Measurements from ENCODE around the gene WNK2.

The WNK2 gene

GRCh38 chr9:93164085-93164484, 19.9 kb upstream of the WNK2 start:
- DNase-seq = no peak

- no peak for DNase-seq
These were observed 17.2 kb upstream of the WNK2 start for GRCh38 chr9:93166699-93167098.

- DNase-seq = no peak
These were observed 16.8 kb upstream of the WNK2 start for GRCh38 chr9:93167185-93167584.

DNA sequence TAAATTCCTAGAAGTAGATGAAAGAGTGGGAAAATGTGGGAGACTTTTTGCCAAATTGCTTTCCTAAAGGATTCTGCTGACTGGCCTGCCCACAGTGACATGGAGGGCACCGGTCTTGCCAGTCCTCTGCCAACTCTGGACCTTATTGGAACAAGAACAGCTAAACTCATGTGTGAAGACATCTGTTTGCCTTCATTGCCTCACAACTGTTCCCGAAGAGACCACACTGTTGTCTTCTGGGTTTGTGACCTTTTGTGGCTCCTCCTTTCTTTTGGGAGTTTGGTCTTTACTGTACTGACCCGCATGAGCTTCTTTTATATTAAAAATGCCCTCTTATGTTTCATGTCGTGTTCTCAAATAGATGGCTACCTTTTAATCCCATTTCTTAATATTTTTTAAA, 16.1 kb upstream of the WNK2 start:
- DNase-seq = no peak

GRCh38 chr9:93168581-93168980, 15.4 kb upstream of the WNK2 start:
- no peak for DNase-seq

DNA sequence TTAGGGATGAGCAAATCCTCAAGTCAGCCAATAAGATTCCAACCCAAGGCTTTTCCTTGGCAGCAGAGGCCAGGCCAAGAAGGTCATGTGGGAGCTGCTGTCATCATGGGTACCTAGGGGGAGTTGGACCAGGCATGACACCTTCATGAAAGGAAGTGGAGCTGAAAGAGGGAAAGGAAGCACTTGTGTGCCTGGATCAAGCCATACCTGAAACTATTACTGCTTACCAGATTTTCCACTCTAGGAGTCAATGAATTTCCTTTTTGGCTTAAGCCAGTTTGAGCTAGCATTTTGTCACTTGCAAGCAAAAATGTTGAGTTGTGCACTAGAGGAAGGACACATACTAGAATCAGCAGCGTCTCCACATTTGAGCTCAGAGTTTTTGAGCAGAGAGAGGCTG, 14.5 kb upstream of the WNK2 start:
- no peak for DNase-seq

DNA sequence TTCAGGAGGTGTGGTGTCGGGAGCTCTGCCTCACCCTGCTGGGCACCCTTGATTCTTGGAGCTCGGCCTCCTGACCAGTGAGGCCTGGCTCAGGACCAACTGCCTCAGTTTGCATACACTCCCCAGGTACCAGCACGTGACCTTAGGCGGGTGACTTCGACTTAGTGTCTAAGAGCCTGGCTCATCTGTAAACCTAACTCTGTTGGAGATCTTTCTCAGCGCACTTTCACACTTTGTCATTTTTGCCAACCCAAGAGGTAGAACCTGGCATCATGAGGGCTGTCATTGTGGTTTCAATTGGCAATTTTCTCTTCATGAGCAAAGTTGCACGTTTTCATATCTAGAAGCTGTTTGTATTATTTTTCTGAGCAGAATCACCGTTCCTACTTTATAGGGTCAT, 13.4 kb upstream of the WNK2 start:
- no peak for DNase-seq

DNA sequence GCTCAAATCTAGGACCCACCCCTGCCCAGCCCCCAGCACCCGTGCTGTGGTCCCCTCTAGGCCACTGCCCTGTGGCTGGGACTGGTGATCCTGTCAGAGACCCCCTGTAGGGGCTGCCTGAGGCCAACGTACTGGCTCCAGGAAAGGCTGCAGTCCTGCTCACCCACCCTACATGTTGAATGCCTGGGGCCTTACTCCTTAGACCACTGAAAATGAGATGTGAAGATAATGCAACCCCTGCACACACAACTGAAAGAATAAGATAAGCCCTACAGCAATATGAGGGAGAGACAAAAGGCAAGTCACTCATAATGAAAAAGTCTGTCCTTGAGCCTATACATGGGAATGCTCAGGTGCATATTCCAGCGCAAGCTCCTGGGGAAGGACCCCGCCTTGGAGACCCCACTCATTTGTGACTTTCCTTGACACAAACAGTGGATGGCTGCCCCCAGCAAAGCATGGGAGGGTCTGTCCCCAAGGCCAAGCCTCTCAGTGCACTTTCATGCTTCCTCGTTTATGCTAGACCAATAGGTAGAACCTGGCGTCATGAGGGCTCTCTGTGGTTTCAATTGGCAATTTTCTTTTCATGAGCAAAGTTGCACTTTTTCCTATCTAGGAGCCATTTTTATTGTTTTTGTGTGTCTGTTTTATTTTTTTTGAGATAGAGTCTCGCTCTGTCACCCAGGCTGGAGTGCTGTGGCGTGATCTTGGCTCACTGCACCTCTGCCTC, 12.5 kb upstream of the WNK2 start:
- no peak for DNase-seq

DNA sequence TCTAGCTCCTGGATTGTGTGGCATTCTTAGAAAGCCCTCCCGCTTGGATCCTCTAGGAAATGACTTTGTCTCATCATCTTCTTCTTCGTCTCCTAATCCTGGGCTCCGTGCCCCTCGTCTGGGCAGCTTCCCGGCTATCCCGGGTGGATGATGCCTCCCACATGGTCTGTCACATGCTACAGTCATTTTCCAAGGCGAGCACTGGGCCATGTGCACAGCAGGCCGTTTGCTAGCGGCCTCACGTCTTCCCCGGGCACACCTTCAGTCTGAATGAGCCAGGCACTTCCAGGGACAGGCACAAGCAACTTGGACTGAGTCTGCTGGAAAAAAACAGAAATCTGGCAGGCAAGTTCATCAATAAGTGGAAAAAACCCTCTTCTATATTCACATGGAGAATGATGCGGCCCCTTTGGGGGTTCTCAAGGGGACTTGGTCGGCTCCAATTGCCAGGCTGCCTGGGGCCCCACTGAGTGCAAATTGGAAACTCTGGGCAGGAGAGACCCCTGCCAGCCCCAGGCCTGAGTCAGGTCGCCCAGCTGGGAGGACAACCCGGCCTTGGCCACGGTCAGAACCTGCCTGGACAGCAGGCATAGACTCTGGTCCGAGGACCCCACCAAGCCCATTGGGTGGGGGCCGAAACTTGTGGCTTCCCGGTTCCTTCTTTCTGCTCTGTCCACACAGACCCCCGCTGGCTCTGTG, 11.1 kb upstream of the WNK2 start:
- peak; percentile 46 for DNase-seq

- DNase-seq = no peak
These were observed 10.4 kb upstream of the WNK2 start for GRCh38 chr9:93173365-93174051.

- no peak for DNase-seq
These were observed 9.0 kb upstream of the WNK2 start for GRCh38 chr9:93174976-93175375.

GRCh38 chr9:93177676-93178075, 6.3 kb upstream of the WNK2 start:
- DNase-seq = no peak

DNA sequence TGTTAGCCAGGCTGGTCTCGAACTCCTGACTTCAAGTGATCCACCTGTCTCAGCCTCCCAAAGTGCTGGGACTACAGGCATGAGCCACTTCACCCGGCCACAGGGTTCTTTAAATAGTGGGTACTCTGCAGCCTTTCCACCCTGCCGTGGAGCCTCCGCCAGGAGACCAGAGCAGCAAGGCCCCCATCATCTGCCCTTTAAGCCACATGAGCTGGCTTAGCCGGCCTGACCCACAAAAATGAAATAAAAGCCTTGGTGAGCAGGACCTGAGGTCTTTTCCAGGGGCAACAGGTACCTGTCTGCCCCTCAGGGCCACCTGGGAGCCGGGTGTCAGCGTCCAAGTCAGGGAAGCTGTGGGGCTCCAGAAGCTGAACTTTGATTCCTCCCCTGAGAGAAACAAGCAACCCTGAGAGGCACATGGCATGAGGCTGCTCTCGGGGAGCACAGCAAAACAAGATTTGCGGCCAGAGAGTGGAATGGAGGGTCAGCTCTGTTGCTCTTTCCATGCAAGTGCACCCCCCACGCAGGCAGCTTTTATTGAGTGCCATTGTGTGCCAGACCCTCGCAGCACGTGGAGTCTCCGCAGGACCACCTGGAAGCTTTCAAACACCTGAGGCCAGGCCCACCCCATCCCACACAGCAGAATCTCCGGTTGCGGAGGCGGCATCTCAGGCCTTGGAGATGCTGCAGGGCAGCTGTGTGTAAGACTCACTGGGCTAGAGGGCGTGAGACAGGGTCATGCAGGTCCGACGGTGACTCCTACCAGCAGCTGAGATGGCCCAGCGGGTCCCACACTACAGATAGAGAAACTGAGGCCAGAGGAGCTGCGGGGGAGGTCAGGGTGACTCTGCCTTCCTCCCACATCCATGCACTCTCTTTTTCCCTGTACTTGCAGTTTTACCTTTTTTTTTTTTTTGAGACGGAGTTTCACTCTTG, 4.8 kb upstream of the WNK2 start:
- no peak for DNase-seq

- no peak for DNase-seq
These were observed 3.0 kb upstream of the WNK2 start for GRCh38 chr9:93180938-93181337.

- DNase-seq = no peak
These were observed 2.1 kb upstream of the WNK2 start for GRCh38 chr9:93181672-93182435.

GRCh38 chr9:93182572-93182971, 1.4 kb upstream of the WNK2 start:
- DNase-seq = no peak

DNA sequence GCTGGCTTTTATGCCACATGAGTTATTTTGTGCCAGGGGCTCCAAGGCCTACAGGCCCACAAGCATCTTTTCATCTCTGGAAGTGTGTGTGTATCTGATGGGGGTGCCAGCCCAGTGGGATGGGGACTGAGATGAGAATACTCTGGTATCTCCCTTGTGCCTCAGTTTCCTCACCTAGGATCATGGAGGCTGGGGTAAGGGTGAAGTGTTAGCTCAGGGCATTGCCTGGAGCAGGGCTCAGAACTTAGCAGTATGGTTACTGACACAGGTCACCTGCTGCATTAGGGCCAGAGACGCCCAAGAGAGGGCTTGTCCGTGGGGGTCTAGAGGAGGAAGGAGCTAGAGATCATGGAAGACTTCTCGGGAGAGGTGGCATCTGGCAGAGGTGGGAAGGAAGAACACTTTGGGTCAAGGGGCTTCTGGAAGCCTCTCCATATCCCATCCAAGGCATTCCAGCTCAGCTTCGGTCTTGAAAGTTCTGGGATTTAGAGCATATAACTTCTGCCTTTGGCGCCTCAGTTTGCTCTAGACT, 742 bp upstream of the WNK2 start:
- DNase-seq = no peak

DNA sequence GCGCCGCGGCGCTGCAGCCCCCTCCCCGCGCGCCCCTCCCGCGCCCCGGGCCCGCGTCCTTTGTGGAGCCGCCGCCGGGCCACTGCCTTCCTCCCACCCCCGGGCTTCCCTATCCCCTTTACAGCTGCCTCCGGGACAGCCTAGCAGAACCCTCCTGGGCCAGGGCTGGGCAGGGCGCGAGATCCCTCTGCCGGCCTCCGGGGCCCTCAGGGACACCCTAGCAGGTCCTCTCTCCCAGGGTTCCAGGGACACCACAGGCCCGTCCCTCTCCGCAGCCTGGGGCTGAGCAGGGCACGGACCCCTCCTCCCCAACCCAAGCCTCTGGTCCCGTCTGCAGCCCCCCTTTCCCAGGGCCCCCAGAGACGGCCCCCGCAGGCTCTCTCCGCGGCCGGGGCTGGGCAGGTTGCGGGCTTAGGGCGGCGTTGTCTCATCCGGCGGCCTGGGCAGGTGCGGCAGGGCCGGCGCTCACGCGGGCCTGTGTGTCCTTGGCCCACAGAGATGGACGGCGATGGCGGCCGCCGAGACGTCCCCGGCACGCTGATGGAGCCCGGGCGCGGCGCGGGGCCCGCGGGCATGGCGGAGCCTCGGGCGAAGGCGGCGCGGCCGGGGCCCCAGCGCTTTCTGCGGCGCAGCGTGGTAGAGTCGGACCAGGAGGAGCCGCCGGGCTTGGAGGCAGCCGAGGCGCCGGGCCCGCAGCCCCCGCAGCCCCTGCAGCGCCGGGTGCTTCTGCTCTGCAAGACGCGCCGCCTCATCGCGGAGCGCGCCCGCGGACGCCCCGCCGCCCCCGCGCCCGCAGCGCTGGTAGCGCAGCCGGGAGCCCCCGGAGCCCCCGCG, 710 bp downstream of the WNK2 start:
- no peak for DNase-seq

DNA sequence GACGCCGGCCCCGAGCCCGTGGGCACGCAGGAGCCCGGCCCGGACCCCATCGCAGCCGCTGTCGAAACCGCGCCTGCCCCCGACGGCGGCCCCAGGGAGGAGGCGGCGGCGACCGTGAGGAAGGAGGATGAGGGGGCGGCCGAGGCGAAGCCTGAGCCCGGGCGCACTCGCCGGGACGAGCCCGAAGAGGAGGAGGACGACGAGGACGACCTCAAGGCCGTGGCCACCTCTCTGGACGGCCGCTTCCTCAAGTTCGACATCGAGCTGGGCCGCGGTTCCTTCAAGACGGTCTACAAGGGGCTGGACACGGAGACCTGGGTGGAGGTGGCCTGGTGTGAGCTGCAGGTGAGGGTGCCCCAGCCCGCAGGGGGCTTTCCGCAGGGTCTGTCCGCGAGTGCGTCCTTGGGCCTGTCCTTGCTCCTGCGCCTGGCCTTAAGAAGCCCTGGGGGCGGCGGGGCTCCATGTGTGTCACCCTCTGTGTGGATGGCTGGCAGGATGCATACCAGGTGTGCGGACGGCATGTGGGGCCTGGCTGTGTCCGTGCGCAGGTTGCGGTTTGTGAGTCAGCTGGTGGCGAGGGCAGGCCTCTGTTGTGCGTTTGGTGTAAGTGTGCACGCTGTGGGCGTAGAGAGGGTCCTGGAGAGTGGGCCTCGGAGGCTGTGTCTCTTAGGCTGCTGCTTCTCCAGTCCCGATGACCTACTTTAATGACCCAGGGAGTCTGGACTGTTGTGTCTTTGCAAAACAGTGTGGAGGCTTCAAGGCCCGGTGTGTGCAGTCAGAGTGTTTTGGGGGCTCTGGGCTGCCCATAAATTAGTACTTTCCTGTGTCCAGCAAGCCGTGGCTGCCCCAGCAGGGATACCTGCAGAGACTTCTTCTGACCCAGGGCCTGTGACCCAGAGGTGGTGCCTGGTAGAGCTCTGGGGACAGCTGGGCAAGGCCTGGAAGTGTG, 1.6 kb downstream of the WNK2 start:
- DNase-seq = no peak
